OCI-LY3 (cell line): ENCODE results near the gene PIH1D1.
"Not testable (repeated sequence)": the region's sequence is repeated elsewhere in the genome, so short reads cannot be mapped to it uniquely, and the experiment has no call there.

Experiments used
- H2AFZ ChIP-seq: fragments of 200-600, 300-600 bp; shearing (Covaris generic); 2 replicates; pipeline ENCODE4 v1.6.0; 2014; ENCODE audit warnings: antibody characterized with exemption, low read depth, low read length
- H3K27ac ChIP-seq: fragments of 200-600, 300-600 bp; sonication (generic); 2 replicates; pipeline ENCODE4 v1.5.1; 2014; ENCODE audit warnings: mild to moderate bottlenecking, low read length, moderate library complexity, mixed read lengths
- H3K27me3 ChIP-seq: fragments of 200-600, 300-600 bp; sonication (generic); 2 replicates; pipeline ENCODE4 v1.6.1; 2014; ENCODE audit warnings: low read depth, low read length, mixed read lengths
- H3K36me3 ChIP-seq: fragments of 200-600, 300-600 bp; sonication (generic); replicated peaks from 2 replicates; pipeline ENCODE3; 2014; ENCODE audit warnings: low read depth, low read length, mixed read lengths
- H3K4me1 ChIP-seq: fragments of 300-600, 200-600 bp; sonication (generic); 2 replicates; pipeline ENCODE4 v1.6.1; 2014; ENCODE audit warnings: low read length, mixed read lengths
- H3K4me2 ChIP-seq: fragments of 200-600, 300-600 bp; sonication (generic); 2 replicates; pipeline ENCODE4 v1.6.1; 2014; ENCODE audit warnings: low read length, mixed read lengths
- H3K4me3 ChIP-seq: fragments of 300-600, 200-600 bp; sonication (generic); 2 replicates; pipeline ENCODE4 v1.5.1; 2014; ENCODE audit warnings: antibody characterized with exemption, mild to moderate bottlenecking, low read length, moderate library complexity
- H3K79me2 ChIP-seq: fragments of 300-600, 200-600 bp; shearing (Covaris generic); 2 replicates; pipeline ENCODE4 v1.6.1; 2014; ENCODE audit warnings: mild to moderate bottlenecking, low read length, mixed read lengths
- H3K9ac ChIP-seq: fragments of 300-600, 200-600 bp; shearing (Covaris generic); 2 replicates; pipeline ENCODE4 v1.6.0; 2014; ENCODE audit warnings: mild to moderate bottlenecking, low read length, moderate library complexity
- H3K9me3 ChIP-seq: fragments of 200-600, 300-600 bp; shearing (Covaris generic); 2 replicates; pipeline ENCODE4 v1.6.1; 2014; ENCODE audit warnings: low read length, mixed read lengths; ENCODE audit not compliant: insufficient read depth
- H4K20me1 ChIP-seq: fragments of 200-600, 300-600 bp; sonication (generic); 2 replicates; pipeline ENCODE4 v1.6.1; 2016; ENCODE audit warnings: low read length, mixed read lengths; ENCODE audit not compliant: insufficient read depth
- EZH2phosphoT487 ChIP-seq: fragments of 200-600 bp; shearing (Covaris generic); IDR thresholded peaks from 2 replicates; pipeline ENCODE4 v1.6.1; 2018; ENCODE audit warnings: antibody characterized with exemption, mixed run types, low read depth
- TF ChIP-seq, protein P1 (sequence below): fragments of 200-600, 300-600 bp; sonication (generic); IDR thresholded peaks from 2 replicates; pipeline ENCODE4 v1.5.1; 2014; ENCODE audit warnings: antibody characterized with exemption, low read length, low read depth

The PIH1D1 gene

DNA sequence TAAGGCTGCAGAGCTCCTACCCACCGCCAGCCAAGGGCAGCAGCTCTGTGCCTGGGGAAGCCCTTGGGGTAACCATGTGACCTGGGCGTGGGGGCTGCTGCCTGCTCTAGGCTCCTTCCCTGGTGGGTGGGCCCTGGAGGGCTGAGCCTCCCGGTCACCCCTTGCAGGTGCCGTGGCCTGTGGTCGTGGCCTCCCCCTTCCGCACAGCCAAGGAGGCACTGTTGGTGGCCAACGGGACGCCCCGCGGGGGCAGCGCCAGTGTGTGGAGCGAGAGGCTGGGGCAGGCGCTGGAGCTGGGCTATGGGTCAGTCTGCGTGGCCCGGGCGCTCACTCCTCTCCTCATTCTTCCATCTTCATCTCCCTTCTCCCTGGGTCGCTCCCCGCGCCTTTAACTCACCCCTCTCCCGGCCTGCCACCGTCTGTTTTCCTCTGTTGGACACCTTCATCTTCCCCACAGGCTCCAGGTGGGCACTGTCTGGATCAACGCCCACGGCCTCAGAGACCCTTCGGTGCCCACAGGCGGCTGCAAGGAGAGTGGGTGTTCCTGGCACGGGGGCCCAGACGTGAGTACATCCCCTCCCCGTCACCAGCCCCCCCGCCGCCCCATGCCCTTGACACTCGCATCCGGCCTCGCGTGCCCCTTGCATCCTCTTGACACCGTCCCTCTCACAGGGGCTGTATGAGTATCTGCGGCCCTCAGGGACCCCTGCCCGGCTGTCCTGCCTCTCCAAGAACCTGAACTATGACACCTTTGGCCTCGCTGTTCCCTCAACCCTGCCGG, 12.5 kb upstream of the PIH1D1 start:
- Histone ChIP-seq H3K9me3 (no peaks in the 10 kb centered on the region), H3K9ac (no peak overlapping the region), H3K4me3 (no peak overlapping the region), H3K27ac (no peak overlapping the region), H3K4me2 (no peak overlapping the region), H4K20me1 (no peaks in the 10 kb centered on the region), H3K36me3 (peaks cover 18% of the 10 kb centered on the region), H2AFZ (no peak overlapping the region), H3K27me3 (no peaks in the 10 kb centered on the region), H3K4me1 (no peaks in the 10 kb centered on the region), H3K79me2 (no peaks in the 10 kb centered on the region)
- TF ChIP-seq, protein P1, sequence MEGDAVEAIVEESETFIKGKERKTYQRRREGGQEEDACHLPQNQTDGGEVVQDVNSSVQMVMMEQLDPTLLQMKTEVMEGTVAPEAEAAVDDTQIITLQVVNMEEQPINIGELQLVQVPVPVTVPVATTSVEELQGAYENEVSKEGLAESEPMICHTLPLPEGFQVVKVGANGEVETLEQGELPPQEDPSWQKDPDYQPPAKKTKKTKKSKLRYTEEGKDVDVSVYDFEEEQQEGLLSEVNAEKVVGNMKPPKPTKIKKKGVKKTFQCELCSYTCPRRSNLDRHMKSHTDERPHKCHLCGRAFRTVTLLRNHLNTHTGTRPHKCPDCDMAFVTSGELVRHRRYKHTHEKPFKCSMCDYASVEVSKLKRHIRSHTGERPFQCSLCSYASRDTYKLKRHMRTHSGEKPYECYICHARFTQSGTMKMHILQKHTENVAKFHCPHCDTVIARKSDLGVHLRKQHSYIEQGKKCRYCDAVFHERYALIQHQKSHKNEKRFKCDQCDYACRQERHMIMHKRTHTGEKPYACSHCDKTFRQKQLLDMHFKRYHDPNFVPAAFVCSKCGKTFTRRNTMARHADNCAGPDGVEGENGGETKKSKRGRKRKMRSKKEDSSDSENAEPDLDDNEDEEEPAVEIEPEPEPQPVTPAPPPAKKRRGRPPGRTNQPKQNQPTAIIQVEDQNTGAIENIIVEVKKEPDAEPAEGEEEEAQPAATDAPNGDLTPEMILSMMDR = no peak
- TF ChIP-seq EZH2phosphoT487 = no peak

GRCh38 chr19:49462492-49462891, 10.9 kb upstream of the PIH1D1 start:
- Histone ChIP-seq H4K20me1 (no peaks in the 10 kb centered on the region), H3K4me3 (no peak overlapping the region), H3K36me3 (peaks cover 16% of the 10 kb centered on the region), H3K4me1 (peaks cover 5% of the 10 kb centered on the region; the same call in 1 of the 2 replicates), H3K4me2 (no peak overlapping the region), H3K79me2 (no peaks in the 10 kb centered on the region), H2AFZ (no peak overlapping the region), H3K27me3 (no peaks in the 10 kb centered on the region), H3K9me3 (no peaks in the 10 kb centered on the region), H3K27ac (no peak overlapping the region), H3K9ac (no peak overlapping the region)
- TF ChIP-seq, protein P1 = no peak
- no peak for TF ChIP-seq EZH2phosphoT487

DNA sequence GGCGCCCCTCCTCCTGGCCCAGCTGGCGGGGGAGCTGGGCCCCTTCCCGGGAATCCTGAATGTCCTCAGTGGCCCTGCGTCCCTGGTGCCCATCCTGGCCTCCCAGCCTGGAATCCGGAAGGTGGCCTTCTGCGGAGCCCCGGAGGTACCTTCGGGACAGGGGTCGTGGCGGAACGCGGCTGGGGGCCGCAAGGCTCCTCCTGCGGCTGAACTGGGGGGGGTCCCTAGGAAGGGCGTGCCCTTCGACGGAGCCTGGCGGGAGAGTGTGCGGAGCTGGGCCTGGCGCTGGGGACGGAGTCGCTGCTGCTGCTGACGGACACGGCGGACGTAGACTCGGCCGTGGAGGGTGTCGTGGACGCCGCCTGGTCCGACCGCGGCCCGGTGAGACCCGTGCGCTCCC, 10.0 kb upstream of the PIH1D1 start:
- H3K4me1 ChIP-seq = peaks cover 5% of the 10 kb centered on the region; the same call in 1 of the 2 replicates
- no peak overlapping the region for H3K4me2 ChIP-seq
- H3K9me3 ChIP-seq = no peaks in the 10 kb centered on the region
- H3K9ac ChIP-seq = no peak overlapping the region
- H3K36me3 ChIP-seq = peaks cover 16% of the 10 kb centered on the region
- no peak overlapping the region for H2AFZ ChIP-seq
- H3K79me2 ChIP-seq = no peaks in the 10 kb centered on the region
- H3K4me3 ChIP-seq = no peak overlapping the region
- no peaks in the 10 kb centered on the region for H4K20me1 ChIP-seq
- H3K27ac ChIP-seq = no peak overlapping the region
- no peak for TF ChIP-seq EZH2phosphoT487
- TF ChIP-seq, protein P1 = no peak
- H3K27me3 ChIP-seq = no peaks in the 10 kb centered on the region

GRCh38 chr19:49461130-49461529, 9.5 kb upstream of the PIH1D1 start:
- H4K20me1 ChIP-seq, H3K79me2 ChIP-seq, H3K27me3 ChIP-seq, H2AFZ ChIP-seq, H3K27ac ChIP-seq, H3K4me3 ChIP-seq, H3K9me3 ChIP-seq, H3K4me2 ChIP-seq, H3K4me1 ChIP-seq, H3K9ac ChIP-seq: not testable (repeated sequence)
- H3K36me3 ChIP-seq = peaks cover 14% of the 10 kb centered on the region
